Activated B cell treated with CpG ODN at 0.5 μM for 24 hours (primary cell): ENCODE measurements around the gene GSTA5. TPM values are rescaled to one million over a fixed set of nuclear protein-coding genes. Genes with fewer than 3 reads are reported as not detected.
A peak's percentile ranks its signal among the peaks of the same experiment; 100 is the strongest.

Source experiments
- ATAC-seq: fragments of 200-7000 bp; cut with Tn5 transposase; one replicate; pipeline ENCODE4 v1.10.0; 2021; ENCODE audit warnings: low read depth, mild to moderate bottlenecking, moderate library complexity
- CTCF ChIA-PET: fragments of 350-600 bp; sonication (Branson Sonifier 250); formaldehyde crosslinking; loops from one replicate; lab custom pipeline; 2021; ENCODE audit warnings: antibody characterized with exemption; lab: Charles Lee
- POLR2A ChIA-PET: fragments of 350-600 bp; sonication (Branson Sonifier 250); formaldehyde crosslinking; loops from one replicate; lab custom pipeline; 2021; ENCODE audit warnings: antibody characterized with exemption; lab: Charles Lee
- DNase-seq: peaks from one replicate; pipeline ENCODE4 v3.0.0; 2022
- H3K27ac Mint-ChIP-seq: one replicate; pipeline ENCODE4 v1.8.0; 2020; ENCODE audit warnings: mixed read lengths
- H3K27me3 Mint-ChIP-seq: one replicate; pipeline ENCODE4 v1.8.0; 2021; ENCODE audit warnings: mixed read lengths
- H3K36me3 Mint-ChIP-seq: one replicate; pipeline ENCODE4 v1.8.0; 2021; ENCODE audit warnings: low read depth, mixed read lengths
- H3K4me1 Mint-ChIP-seq: one replicate; pipeline ENCODE4 v1.8.0; 2021; ENCODE audit warnings: mixed read lengths
- H3K4me3 Mint-ChIP-seq: one replicate; pipeline ENCODE4 v1.8.0; 2020; ENCODE audit warnings: mild to moderate bottlenecking, mixed read lengths
- H3K9me3 Mint-ChIP-seq: one replicate; pipeline ENCODE4 v1.8.0; 2020; ENCODE audit warnings: mixed read lengths
- intact Hi-C: fragments of 100-400 bp; cut with micrococcal nuclease; formaldehyde crosslinking; loops from one replicate; pipeline ENCODE4 v1.15.1; 2024
- total RNA-seq: library from RNA; stranded (reverse); gene quantifications from 2 replicates; pipeline ENCODE4 v1.2.3, GENCODE V29; 2022
- TF ChIP-seq, protein P1 (sequence below): fragments of 200-600 bp; IDR thresholded peaks from one replicate; pipeline ENCODE4 v1.8.0; 2022; ENCODE audit warnings: antibody characterized with exemption, mild to moderate bottlenecking

The GSTA5 gene
- not detected in 2 replicates for total RNA-seq

DNA sequence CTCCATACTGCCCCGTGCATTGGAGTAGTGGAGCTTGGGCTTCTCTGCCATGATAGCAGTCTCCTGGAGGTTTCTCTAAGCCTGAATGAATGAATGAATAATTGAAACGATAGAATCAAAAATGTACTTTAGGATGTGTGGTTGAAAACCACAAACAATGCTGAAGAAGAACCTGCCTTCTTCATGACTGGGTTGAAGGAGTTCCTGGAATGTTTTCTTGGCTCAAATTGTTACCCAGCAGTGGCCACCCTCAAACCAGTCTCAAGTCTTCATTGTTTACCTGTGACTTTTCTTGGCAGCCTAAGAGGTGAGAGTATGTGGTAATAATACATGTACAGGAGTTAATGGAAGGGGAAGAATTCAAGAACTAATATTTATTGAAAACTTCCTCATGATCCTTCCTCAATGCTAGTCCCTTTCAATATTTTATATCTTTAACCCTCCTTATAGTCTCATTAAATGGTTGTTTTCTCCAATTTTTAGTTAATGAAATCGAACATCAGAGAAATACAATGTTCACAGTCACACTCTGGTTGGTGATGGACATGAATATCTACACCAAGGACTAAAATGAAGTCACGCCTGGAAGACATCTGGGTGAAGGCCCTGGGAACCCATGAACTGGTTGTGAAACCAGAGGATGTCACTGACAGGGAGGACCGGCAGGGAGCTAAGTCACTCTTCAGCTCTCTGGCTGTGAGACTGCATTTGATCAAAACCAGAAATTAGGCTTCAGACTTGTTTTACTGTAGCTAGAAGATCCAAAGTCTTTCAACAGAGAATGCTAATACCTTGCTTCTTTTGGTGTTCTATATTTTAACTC, at the start of gene GSTA5:
GSTA5 (minus strand) TSS at position 51 of the 823 bp plus-strand sequence.
- Mint-ChIP-seq H3K27ac (no peak within 1 kb of the TSS), H3K9me3 (no peaks in the 10 kb centered on the region), H3K36me3 (no peaks in the 10 kb centered on the region), H3K4me3 (no peak within 1 kb of the TSS), H3K27me3 (peaks cover 23% of the 10 kb centered on the region), H3K4me1 (no peaks in the 10 kb centered on the region)
- TF ChIP-seq, protein P1, sequence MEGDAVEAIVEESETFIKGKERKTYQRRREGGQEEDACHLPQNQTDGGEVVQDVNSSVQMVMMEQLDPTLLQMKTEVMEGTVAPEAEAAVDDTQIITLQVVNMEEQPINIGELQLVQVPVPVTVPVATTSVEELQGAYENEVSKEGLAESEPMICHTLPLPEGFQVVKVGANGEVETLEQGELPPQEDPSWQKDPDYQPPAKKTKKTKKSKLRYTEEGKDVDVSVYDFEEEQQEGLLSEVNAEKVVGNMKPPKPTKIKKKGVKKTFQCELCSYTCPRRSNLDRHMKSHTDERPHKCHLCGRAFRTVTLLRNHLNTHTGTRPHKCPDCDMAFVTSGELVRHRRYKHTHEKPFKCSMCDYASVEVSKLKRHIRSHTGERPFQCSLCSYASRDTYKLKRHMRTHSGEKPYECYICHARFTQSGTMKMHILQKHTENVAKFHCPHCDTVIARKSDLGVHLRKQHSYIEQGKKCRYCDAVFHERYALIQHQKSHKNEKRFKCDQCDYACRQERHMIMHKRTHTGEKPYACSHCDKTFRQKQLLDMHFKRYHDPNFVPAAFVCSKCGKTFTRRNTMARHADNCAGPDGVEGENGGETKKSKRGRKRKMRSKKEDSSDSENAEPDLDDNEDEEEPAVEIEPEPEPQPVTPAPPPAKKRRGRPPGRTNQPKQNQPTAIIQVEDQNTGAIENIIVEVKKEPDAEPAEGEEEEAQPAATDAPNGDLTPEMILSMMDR: no peak
- no peak for ATAC-seq
- intact Hi-C loops: no loop called here
- POLR2A ChIA-PET: no interaction called here
- no peak for DNase-seq
- CTCF ChIA-PET: no interaction called here

DNA sequence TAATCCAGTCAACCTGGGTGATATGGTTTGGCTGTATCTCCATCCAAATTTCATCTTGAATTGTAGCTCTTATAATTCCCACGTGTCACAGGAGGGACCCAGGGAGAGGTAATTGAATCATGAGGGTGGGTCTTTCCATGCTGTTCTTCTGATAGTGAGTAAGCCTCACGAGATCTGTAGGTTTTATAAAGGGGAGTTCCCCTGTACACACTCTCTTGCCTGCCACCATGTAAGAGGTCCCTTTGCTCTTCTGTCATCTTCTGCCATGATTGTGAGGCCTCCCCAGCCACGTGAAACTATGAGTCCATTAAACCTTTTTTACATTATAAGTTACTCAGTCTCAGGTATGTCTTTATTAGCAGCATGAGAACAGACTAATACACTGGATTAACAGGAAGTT, 49.4 kb upstream of the GSTA5 start:
- no peaks in the 10 kb centered on the region for H3K36me3 Mint-ChIP-seq
- H3K9me3 Mint-ChIP-seq: no peaks in the 10 kb centered on the region
- no peak for ATAC-seq
- CTCF ChIA-PET: interaction anchor here (0.6 kb wide), 1 partner anchor 593 kb away, joined by 4 read pairs; no protein-coding TSS in a partner anchor
- no peak for DNase-seq
- intact Hi-C loops: no loop called here
- H3K4me1 Mint-ChIP-seq: no peaks in the 10 kb centered on the region
- no peak overlapping the region for H3K4me3 Mint-ChIP-seq
- H3K27me3 Mint-ChIP-seq: peaks cover 2% of the 10 kb centered on the region
- POLR2A ChIA-PET: no interaction called here
- TF ChIP-seq, protein P1: no peak
- H3K27ac Mint-ChIP-seq: no peak overlapping the region

DNA sequence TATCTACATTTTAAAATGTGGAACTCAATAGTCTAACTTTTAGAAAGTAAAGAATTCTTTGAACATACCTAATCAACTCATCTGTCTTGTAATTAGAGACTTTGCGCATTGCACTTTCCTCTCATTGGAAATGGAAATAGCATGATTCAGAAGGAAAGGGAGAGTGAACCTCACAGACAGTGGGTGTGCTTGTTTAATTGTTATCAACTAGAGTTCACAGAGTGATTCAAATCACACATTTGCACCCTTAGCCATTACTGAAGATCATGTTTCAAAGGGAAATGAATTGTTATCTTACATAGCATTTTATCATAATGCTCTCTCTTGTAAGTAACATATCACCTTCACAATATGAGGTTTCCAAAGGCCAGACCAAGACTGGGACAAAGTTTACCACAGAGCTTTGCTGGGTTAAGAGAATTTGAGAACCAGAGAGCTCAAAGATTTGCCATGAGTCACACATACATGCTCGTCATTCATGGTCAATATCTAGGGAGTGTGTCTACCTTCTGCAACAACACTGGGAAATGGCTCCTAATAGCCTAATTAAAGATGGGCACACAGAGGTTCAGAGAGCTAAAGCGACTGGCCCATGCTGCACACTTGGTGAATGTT, 47.4 kb upstream of the GSTA5 start:
- no peak for ATAC-seq
- Mint-ChIP-seq H3K4me3 (no peak overlapping the region), H3K36me3 (no peaks in the 10 kb centered on the region), H3K27me3 (peaks cover 2% of the 10 kb centered on the region), H3K4me1 (no peaks in the 10 kb centered on the region), H3K27ac (no peak overlapping the region), H3K9me3 (no peaks in the 10 kb centered on the region)
- ChIA-PET CTCF (interaction anchor here (1.0 to 1.2 kb wide), 2 partner anchors 9 to 11 kb away, joined by 3 read pairs; no protein-coding TSS in a partner anchor), POLR2A (no interaction called here)
- intact Hi-C loops: no loop called here
- DNase-seq: no peak
- TF ChIP-seq, protein P1: no peak

DNA sequence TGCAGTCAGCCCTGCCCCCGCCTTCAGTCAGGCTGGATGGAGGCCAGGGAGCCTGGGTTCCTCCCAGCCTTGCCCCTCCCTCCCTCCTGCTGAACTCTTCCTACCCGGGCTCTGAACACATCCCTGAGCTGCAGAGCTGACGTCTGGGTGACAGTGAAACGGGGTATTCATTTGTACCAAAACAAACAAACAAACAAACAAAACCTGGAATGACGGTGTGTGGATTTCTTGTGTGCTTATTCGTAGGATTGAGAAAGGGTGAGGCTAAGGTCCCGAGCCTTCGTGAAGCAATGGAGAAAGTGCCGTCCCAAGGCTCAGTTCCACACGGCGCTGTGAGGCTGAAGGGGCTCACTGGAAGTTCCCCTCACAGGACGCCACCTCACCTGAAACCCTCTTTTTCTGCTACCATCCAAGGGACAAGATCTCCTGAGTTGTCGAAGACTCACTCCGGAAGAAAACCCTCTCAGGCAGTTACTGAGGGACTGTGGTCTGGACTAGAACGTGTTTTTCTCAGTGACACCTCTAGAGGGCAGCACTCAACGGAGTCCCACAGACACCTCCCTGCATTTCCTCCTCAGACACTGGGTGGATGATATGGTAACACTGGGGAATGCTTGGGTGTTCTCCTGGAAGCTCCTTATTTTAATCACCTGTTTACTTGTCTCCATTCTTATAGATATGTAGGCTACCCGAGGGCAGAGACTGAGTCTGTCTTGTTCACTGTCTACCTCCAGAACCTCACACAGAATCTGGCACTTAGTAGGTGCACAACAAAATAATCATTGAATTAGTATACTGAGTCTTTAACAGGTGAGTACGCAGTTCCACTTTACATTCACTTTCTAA, 41.6 kb upstream of the GSTA5 start:
- CTCF ChIA-PET: no interaction called here

More for the DNA sequence above, 41.6 kb upstream of the GSTA5 start:
- Mint-ChIP-seq H3K4me1 (peaks cover 2% of the 10 kb centered on the region), H3K36me3 (no peaks in the 10 kb centered on the region), H3K27ac (peak overlapping the region; percentile 20), H3K9me3 (no peaks in the 10 kb centered on the region), H3K4me3 (peak overlapping the region; percentile 82), H3K27me3 (no peaks in the 10 kb centered on the region)
- DNase-seq: peak; percentile 31
- intact Hi-C loops: loop anchor here (1.0 to 5.0 kb wide), 4 partner anchors 113 to 846 kb away; partner anchors contain the start of gene GSTA4
- POLR2A ChIA-PET: no interaction called here
- TF ChIP-seq, protein P1: peak; percentile 75
- peak; percentile 98 for ATAC-seq
